Caco-2 (cell line): Measurements from ENCODE around the gene UQCRH. TPM values are rescaled to one million over a fixed set of nuclear protein-coding genes. Genes with fewer than 3 reads are reported as not detected.
"Not testable (repeated sequence)": the region's sequence is repeated elsewhere in the genome, so short reads cannot be mapped to it uniquely, and the experiment has no call there.

Experiments used
- BruUV-seq: library from RNA; stranded (reverse); fragments of 400-500 nt; replicated peaks from 2 replicates; lab custom pipeline; 2021; lab: Mats Ljungman, UMichigan
- CTCF ChIA-PET: fragments of 300-600 bp; sonication (Branson Sonifier 250); formaldehyde crosslinking; loops from one replicate; lab custom pipeline; 2022; ENCODE audit warnings: antibody characterized with exemption; lab: Charles Lee
- POLR2A ChIA-PET: fragments of 300-600 bp; sonication (Branson Sonifier 250); formaldehyde crosslinking; loops from one replicate; lab custom pipeline; 2022; ENCODE audit warnings: antibody characterized with exemption; lab: Charles Lee
- DNase-seq, 2 experiments: peaks; one replicate each; pipeline versions ENCODE4 v3.0.0 to v3.0.0-alpha.2; 2020 to 2022
- H3K27me3 ChIP-seq: replicated peaks from 2 replicates; pipeline ENCODE4 v1.6.0; 2011; ENCODE audit warnings: low read length; ENCODE audit not compliant: control insufficient read depth, insufficient read depth
- H3K36me3 ChIP-seq: 2 replicates; pipeline ENCODE4 v1.5.1; 2011; ENCODE audit warnings: low read length; ENCODE audit not compliant: control insufficient read depth, insufficient read depth
- H3K4me1 ChIP-seq: fragments of 250-450 bp; sonication (Bioruptor Pico); 2 replicates; pipeline ENCODE4 v1.5.1; 2020; ENCODE audit warnings: mild to moderate bottlenecking
- H3K4me3 ChIP-seq: 2 replicates; pipeline ENCODE4 v1.5.1; 2011; ENCODE audit warnings: low read depth, mild to moderate bottlenecking, control low read depth, low read length
- H3K9me3 ChIP-seq: fragments of 250-450 bp; sonication (Bioruptor Pico); 2 replicates; pipeline ENCODE4 v1.5.1; 2020; ENCODE audit warnings: mild to moderate bottlenecking, moderate library complexity
- H3K27ac Mint-ChIP-seq: one replicate; pipeline ENCODE4 v1.8.0; 2022; ENCODE audit warnings: mixed read lengths; ENCODE audit not compliant: unreplicated experiment
- H3K27me3 Mint-ChIP-seq: one replicate; pipeline ENCODE4 v1.8.0; 2022; ENCODE audit warnings: mixed read lengths; ENCODE audit not compliant: insufficient read depth, unreplicated experiment
- H3K36me3 Mint-ChIP-seq: one replicate; pipeline ENCODE4 v1.8.0; 2022; ENCODE audit warnings: mild to moderate bottlenecking, mixed read lengths; ENCODE audit not compliant: insufficient read depth, unreplicated experiment
- H3K4me1 Mint-ChIP-seq: one replicate; pipeline ENCODE4 v1.8.0; 2022; ENCODE audit warnings: low read depth, mixed read lengths; ENCODE audit not compliant: unreplicated experiment
- H3K4me3 Mint-ChIP-seq: one replicate; pipeline ENCODE4 v1.8.0; 2022; ENCODE audit warnings: mild to moderate bottlenecking, moderate library complexity, mixed read lengths; ENCODE audit not compliant: unreplicated experiment
- H3K9me3 Mint-ChIP-seq: one replicate; pipeline ENCODE4 v1.8.0; 2022; ENCODE audit warnings: mixed read lengths; ENCODE audit not compliant: unreplicated experiment
- intact Hi-C: fragments of 100-400 bp; cut with micrococcal nuclease; formaldehyde crosslinking; loops from one replicate; pipeline ENCODE4 v1.10.0; 2022; ENCODE audit not compliant: unreplicated experiment
- total RNA-seq: library from RNA; stranded (reverse); gene quantifications from 2 replicates; pipeline ENCODE4 v1.2.3, GENCODE V29; 2022
- TF ChIP-seq, protein P1 (sequence below), 2 experiments: fragments of 200-600 bp in 1 of 2; IDR thresholded peaks; 1 replicate in 1 of 2; 2 replicates in 1 of 2; pipeline versions ENCODE4 v1.5.1 to v1.8.0; 2011 to 2022; ENCODE audit warnings: antibody characterized with exemption in 1 of 2, control low read depth in 1 of 2, inconsistent platforms in 1 of 2, low read depth in 1 of 2, low read length in 1 of 2, mild to moderate bottlenecking in 1 of 2, moderate library complexity in 1 of 2; ENCODE audit not compliant: insufficient read depth in 1 of 2, severe bottlenecking in 1 of 2, unreplicated experiment in 1 of 2

UQCRH gene
- total RNA-seq, 1 experiment from 2014 or later = 277 TPM

DNA sequence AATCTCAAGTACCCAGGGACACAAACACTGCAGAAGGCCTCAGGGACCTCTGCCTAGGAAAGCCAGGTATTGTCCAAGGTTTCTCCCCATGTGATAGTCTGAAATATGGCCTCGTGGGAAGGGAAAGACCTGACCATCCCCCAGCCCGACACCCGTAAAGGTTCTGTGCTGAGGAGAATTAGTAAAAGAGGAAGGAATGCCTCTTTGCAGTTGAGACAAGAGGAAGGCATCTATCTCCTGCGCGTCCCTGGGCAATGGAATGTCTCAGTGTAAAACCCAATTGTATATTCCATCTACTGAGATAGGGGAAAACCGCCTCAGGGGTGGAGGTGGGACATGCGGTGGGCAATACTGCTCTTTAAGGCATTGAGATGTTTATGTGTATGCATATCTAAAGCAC lies 26.3 kb downstream of the UQCRH start:
- CTCF ChIA-PET, H3K27ac Mint-ChIP-seq, POLR2A ChIA-PET, H3K27me3 Mint-ChIP-seq, H3K4me3 ChIP-seq, H3K4me3 Mint-ChIP-seq, DNase-seq, H3K4me1 Mint-ChIP-seq, H3K4me1 ChIP-seq, H3K27me3 ChIP-seq, BruUV-seq, H3K9me3 Mint-ChIP-seq, H3K36me3 ChIP-seq, intact Hi-C loops, H3K36me3 Mint-ChIP-seq, H3K9me3 ChIP-seq: not testable (repeated sequence)

DNA sequence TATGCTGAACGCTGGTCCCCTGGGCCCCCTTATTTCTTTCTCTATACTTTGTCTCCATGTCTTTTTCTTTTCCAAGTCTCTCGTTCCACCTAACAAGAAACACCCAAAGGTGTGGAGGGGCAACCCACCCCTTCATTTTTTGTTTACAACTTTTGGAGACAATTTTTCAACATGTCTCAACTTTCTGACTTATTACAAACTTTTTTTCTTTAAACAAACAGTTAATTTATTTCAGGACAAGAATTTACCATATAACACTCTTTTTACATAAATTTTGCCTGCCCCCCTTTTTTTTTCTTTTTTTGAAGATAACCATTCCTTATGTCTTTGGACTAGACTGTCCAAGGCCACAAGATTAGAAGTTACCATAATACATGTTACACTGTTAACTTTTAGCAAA lies 26.9 kb downstream of the UQCRH start:
- H3K9me3 Mint-ChIP-seq, DNase-seq, H3K27ac Mint-ChIP-seq, H3K9me3 ChIP-seq, intact Hi-C loops, H3K4me1 Mint-ChIP-seq, BruUV-seq, H3K4me3 ChIP-seq, H3K4me1 ChIP-seq, H3K36me3 Mint-ChIP-seq, H3K27me3 ChIP-seq, H3K4me3 Mint-ChIP-seq, H3K36me3 ChIP-seq, H3K27me3 Mint-ChIP-seq, CTCF ChIA-PET, POLR2A ChIA-PET: not testable (repeated sequence)

DNA sequence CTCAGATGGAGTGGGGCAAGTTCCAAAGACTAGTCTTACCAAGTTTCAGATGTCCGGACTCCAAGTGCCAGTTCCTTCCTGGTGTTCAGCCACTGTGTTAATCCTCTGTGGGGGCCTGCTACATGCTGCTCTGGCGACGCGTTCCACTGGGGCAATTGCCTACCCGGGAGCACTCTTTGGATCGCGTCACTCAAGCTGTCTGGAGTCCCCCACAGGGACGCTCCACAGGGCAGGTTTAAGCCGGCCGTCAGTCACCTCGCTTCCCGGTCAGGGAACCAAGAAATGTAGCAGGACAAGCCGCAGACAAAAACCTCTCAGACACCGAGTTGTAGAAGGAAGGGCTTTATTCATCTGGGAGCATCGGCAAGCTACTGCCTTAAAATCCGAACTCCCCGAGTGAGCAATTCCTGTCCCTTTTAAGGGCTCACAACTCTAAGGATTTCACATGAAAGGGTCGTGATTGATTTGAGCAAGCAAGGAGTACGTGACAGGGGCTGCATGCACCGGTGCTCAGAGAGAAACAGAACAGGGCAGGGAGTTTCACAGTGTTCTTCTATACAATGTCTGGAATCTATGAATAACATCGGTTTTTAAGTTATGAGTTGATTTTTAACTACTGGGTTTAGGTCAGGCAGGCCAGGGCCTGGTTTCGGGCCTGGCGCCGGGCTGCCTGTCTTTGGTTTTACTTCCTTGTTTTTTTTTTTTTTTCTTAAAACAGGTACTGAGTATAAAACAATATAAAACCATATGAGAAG lies 28.5 kb downstream of the UQCRH start:
- H3K27ac Mint-ChIP-seq, H3K4me1 Mint-ChIP-seq, H3K4me3 ChIP-seq, H3K9me3 Mint-ChIP-seq, H3K36me3 Mint-ChIP-seq, H3K9me3 ChIP-seq, DNase-seq, H3K27me3 ChIP-seq, H3K4me3 Mint-ChIP-seq, H3K36me3 ChIP-seq, POLR2A ChIA-PET, H3K4me1 ChIP-seq, BruUV-seq, H3K27me3 Mint-ChIP-seq, intact Hi-C loops, CTCF ChIA-PET: not testable (repeated sequence)

DNA sequence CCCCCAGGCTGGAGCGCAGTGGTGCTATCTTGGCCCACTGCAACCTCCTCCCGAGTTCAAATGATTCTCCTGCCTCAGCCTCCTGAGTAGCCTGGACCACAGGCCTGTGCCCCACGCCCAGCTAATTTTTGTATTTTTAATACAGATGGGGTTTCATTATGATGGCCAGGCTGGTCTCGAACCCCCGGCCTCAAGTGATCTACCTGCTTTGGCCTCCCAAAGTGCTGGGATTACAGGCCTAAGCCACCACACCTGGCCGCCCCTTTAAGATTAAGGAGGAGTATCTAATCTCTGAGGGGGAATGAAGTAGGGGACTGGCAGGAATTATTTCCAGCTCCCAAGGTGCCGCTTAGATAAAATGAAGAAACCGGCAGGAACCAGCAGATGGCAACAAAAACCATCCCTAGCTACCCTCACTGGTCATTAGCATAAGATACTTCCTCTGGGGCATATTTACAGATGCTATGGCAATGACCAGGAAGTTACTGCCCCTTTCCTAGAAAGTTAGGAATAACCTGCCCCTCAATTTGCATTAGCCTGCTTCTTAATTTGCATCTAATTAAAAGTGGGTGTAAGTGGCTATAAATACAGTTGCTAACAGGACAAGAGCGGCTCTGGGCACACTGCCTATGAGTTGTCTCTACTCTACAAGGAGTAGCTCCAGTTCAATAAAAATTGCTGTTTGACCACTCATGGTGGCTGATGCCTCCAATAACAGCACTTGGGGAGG lies 30.0 kb downstream of the UQCRH start:
- BruUV-seq = no TSS peak

More for the DNA sequence above, 30.0 kb downstream of the UQCRH start:
- no peaks in the 10 kb centered on the region for H3K9me3 ChIP-seq
- Mint-ChIP-seq H3K27ac (no peak overlapping the region), H3K4me3 (no peak overlapping the region), H3K36me3 (peaks cover 5% of the 10 kb centered on the region), H3K9me3 (no peaks in the 10 kb centered on the region), H3K4me1 (peaks cover under 1% of the 10 kb centered on the region), H3K27me3 (no peaks in the 10 kb centered on the region)
- H3K4me3 ChIP-seq = no peak overlapping the region
- H3K36me3 ChIP-seq = no peaks in the 10 kb centered on the region
- DNase-seq = peak in 1 of 2 experiments; percentile 37
- no peaks in the 10 kb centered on the region for H3K4me1 ChIP-seq
- CTCF ChIA-PET = interaction anchor here (0.6 to 1.1 kb wide), 5 partner anchors 10 to 855 kb away, joined by 3 to 16 read pairs (median 5); no protein-coding TSS in a partner anchor
- TF ChIP-seq, protein P1, sequence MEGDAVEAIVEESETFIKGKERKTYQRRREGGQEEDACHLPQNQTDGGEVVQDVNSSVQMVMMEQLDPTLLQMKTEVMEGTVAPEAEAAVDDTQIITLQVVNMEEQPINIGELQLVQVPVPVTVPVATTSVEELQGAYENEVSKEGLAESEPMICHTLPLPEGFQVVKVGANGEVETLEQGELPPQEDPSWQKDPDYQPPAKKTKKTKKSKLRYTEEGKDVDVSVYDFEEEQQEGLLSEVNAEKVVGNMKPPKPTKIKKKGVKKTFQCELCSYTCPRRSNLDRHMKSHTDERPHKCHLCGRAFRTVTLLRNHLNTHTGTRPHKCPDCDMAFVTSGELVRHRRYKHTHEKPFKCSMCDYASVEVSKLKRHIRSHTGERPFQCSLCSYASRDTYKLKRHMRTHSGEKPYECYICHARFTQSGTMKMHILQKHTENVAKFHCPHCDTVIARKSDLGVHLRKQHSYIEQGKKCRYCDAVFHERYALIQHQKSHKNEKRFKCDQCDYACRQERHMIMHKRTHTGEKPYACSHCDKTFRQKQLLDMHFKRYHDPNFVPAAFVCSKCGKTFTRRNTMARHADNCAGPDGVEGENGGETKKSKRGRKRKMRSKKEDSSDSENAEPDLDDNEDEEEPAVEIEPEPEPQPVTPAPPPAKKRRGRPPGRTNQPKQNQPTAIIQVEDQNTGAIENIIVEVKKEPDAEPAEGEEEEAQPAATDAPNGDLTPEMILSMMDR (IDR thresholded peaks at IDR 0.05; ENCODE audit: insufficient read depth in 1 of 2, low read depth in 1 of 2, low read length in 1 of 2, severe bottlenecking in 1 of 2, unreplicated experiment in 1 of 2) = peak in 1 of 2 experiments; percentile 32
- intact Hi-C loops = loop anchor here (1.0 kb wide), 1 partner anchor 15 kb away; no protein-coding TSS in a partner anchor
- no peaks in the 10 kb centered on the region for H3K27me3 ChIP-seq
- POLR2A ChIA-PET = no interaction called here
